ENCODE results near the gene SULT1A2.
A peak's percentile ranks its signal among the peaks of the same experiment; 100 is the strongest.
"Not testable (repeated sequence)": the region's sequence is repeated elsewhere in the genome, so short reads cannot be mapped to it uniquely, and the experiment has no call there.

SULT1A2 gene

DNA sequence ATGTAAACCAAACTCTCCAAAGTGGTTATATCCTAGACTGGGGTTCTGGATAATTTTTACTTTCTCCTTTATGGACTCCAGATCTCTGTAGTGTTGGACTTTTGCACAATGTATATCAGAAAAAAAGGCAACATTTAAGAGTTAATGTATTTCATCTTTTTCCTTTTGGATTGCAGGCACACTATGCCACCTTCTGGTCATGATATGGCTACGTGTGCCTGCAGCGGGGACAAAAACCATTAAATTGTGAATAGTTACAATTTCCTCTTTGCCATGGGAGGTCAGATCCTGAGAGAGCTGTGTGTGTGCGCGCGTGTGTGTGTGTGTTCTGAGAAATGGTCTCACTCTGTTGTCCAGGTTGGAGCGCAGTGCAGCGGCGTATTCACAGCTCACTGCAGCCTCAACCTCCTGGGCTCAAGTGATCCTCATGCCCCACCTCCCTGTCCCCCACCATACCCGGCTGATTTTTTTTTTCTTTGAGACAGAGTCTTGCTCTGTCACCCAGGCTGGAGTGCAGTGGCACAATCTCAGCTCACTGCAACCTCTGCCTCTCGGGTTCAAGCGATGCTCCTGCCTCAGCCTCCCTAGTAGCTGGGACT lies 47.5 kb downstream of the SULT1A2 start:
- peaks cover under 1% of the 10 kb centered on the region for H3K79me2 ChIP-seq (ENCODE audit: low read length)
- H3K9me2 ChIP-seq (replicated peaks; ENCODE audit: insufficient read depth, low read length): no peaks in the 10 kb centered on the region
- peak; percentile 41 for DNase-seq
- H3K36me3 ChIP-seq (replicated peaks; ENCODE audit: insufficient read depth, low read length): no peaks in the 10 kb centered on the region
- no peaks in the 10 kb centered on the region for H4K20me1 ChIP-seq (ENCODE audit: insufficient read depth, low read length)
- no peak overlapping the region for H3K9ac ChIP-seq (ENCODE audit: low read length)
- H2AFZ ChIP-seq (ENCODE audit: low read length): no peak overlapping the region
- H3K9me3 ChIP-seq (replicated peaks; ENCODE audit: insufficient read depth, low read length): no peaks in the 10 kb centered on the region
- TF ChIP-seq, protein P1, sequence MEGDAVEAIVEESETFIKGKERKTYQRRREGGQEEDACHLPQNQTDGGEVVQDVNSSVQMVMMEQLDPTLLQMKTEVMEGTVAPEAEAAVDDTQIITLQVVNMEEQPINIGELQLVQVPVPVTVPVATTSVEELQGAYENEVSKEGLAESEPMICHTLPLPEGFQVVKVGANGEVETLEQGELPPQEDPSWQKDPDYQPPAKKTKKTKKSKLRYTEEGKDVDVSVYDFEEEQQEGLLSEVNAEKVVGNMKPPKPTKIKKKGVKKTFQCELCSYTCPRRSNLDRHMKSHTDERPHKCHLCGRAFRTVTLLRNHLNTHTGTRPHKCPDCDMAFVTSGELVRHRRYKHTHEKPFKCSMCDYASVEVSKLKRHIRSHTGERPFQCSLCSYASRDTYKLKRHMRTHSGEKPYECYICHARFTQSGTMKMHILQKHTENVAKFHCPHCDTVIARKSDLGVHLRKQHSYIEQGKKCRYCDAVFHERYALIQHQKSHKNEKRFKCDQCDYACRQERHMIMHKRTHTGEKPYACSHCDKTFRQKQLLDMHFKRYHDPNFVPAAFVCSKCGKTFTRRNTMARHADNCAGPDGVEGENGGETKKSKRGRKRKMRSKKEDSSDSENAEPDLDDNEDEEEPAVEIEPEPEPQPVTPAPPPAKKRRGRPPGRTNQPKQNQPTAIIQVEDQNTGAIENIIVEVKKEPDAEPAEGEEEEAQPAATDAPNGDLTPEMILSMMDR (IDR thresholded peaks at IDR 0.05; ENCODE audit: low read length): peak; percentile 46
- no peak for TF ChIP-seq EZH2 (optimal IDR thresholded peaks at IDR 0.05; ENCODE audit: low read depth, low read length)
- H3K27ac ChIP-seq (ENCODE audit: low read length): no peak overlapping the region
- H3K27me3 ChIP-seq (replicated peaks; ENCODE audit: insufficient read depth, low read length): 0 out of 2 replicates have a peak, but pooled peaks cover 8% of the 10 kb centered on the region
- no peak overlapping the region for H3K4me2 ChIP-seq (ENCODE audit: low read depth, low read length)
- no peaks in the 10 kb centered on the region for H3F3A ChIP-seq (ENCODE audit: insufficient read depth, low read length)
- no peaks in the 10 kb centered on the region for H3K4me1 ChIP-seq (ENCODE audit: low read length)
- H3K4me3 ChIP-seq (ENCODE audit: low read length): no peak overlapping the region

DNA sequence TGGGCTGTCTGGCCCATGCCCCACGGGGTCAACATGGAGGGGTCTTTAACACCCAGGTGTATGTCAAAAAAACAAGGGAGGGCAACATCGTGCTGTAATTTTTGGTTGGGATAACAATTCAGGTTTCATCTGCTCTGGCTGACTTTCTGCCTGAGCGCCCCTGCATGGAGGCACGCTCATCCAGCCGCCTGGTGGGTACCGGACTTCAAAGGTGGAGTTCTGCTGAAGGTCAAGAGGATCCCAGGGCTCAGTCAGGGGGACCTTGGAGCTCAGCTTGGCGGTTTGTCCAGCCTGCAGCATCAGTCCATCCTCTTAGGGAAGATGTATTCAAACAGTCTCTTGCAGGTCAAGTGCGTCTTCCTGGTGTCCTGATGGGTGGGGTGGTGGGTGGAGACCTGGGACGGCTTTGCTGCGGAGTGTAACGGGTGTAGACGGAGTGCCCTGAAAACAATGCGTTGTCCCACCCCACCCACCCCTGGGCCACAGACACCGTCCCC lies 48.5 kb downstream of the SULT1A2 start:
- H3K9me3 ChIP-seq (replicated peaks; ENCODE audit: insufficient read depth, low read length): no peaks in the 10 kb centered on the region
- H3K27me3 ChIP-seq (replicated peaks; ENCODE audit: insufficient read depth, low read length): 0 out of 2 replicates have a peak, but pooled peaks cover 8% of the 10 kb centered on the region
- H3K4me3 ChIP-seq (ENCODE audit: low read length): no peak overlapping the region
- no peak overlapping the region for H3K27ac ChIP-seq (ENCODE audit: low read length)
- H2AFZ ChIP-seq (ENCODE audit: low read length): no peak overlapping the region
- H3F3A ChIP-seq (ENCODE audit: insufficient read depth, low read length): no peaks in the 10 kb centered on the region
- H3K4me1 ChIP-seq (ENCODE audit: low read length): no peaks in the 10 kb centered on the region
- TF ChIP-seq EZH2 (optimal IDR thresholded peaks at IDR 0.05; ENCODE audit: low read depth, low read length) (no peak), EZH2phosphoT487 (IDR thresholded peaks at IDR 0.05; ENCODE audit: low read length) (no peak)
- TF ChIP-seq, protein P1 (IDR thresholded peaks at IDR 0.05; ENCODE audit: low read length): no peak
- H3K36me3 ChIP-seq (replicated peaks; ENCODE audit: insufficient read depth, low read length): no peaks in the 10 kb centered on the region
- H3K79me2 ChIP-seq (ENCODE audit: low read length): no peaks in the 10 kb centered on the region
- no peaks in the 10 kb centered on the region for H4K20me1 ChIP-seq (ENCODE audit: insufficient read depth, low read length)
- no peaks in the 10 kb centered on the region for H3K9me2 ChIP-seq (replicated peaks; ENCODE audit: insufficient read depth, low read length)
- no peak for DNase-seq
- H3K9ac ChIP-seq (ENCODE audit: low read length): no peak overlapping the region
- no peak overlapping the region for H3K4me2 ChIP-seq (ENCODE audit: low read depth, low read length)

DNA sequence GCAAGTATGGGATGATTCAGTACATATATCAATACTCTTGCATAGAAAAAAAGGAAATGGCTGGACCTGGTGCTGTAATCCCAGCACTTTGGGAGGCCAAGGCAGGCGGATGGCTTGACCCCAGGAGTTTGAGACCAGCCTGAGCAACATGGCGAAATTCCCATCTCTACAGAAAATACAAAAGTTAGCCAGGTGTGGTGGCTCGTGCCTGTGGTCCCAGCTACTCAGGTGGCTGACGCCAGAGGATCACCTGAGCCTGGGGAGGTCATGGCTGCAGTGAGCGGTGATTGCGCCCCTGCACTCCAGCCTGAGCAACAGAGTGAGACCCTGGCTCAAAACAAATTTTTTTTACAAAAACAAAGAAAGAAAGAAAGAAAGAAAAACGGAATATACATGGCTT lies 50.2 kb downstream of the SULT1A2 start:
- TF ChIP-seq, protein P1 (IDR thresholded peaks at IDR 0.05; ENCODE audit: low read length): no peak
- no peak for TF ChIP-seq EZH2phosphoT487 (IDR thresholded peaks at IDR 0.05; ENCODE audit: low read length)
- TF ChIP-seq EZH2 (optimal IDR thresholded peaks at IDR 0.05; ENCODE audit: low read depth, low read length): no peak
- no peaks in the 10 kb centered on the region for H3K4me1 ChIP-seq (ENCODE audit: low read length)
- no peak overlapping the region for H3K4me3 ChIP-seq (ENCODE audit: low read length)
- 0 out of 2 replicates have a peak, but pooled peaks cover 8% of the 10 kb centered on the region for H3K27me3 ChIP-seq (replicated peaks; ENCODE audit: insufficient read depth, low read length)
- no peak overlapping the region for H3K4me2 ChIP-seq (ENCODE audit: low read depth, low read length)
- no peaks in the 10 kb centered on the region for H3K79me2 ChIP-seq (ENCODE audit: low read length)
- no peaks in the 10 kb centered on the region for H3F3A ChIP-seq (ENCODE audit: insufficient read depth, low read length)
- no peaks in the 10 kb centered on the region for H3K9me2 ChIP-seq (replicated peaks; ENCODE audit: insufficient read depth, low read length)
- H3K9ac ChIP-seq (ENCODE audit: low read length): no peak overlapping the region
- no peaks in the 10 kb centered on the region for H4K20me1 ChIP-seq (ENCODE audit: insufficient read depth, low read length)
- no peaks in the 10 kb centered on the region for H3K9me3 ChIP-seq (replicated peaks; ENCODE audit: insufficient read depth, low read length)
- no peak overlapping the region for H3K27ac ChIP-seq (ENCODE audit: low read length)
- DNase-seq: no peak
- no peak overlapping the region for H2AFZ ChIP-seq (ENCODE audit: low read length)
- H3K36me3 ChIP-seq (replicated peaks; ENCODE audit: insufficient read depth, low read length): no peaks in the 10 kb centered on the region

DNA sequence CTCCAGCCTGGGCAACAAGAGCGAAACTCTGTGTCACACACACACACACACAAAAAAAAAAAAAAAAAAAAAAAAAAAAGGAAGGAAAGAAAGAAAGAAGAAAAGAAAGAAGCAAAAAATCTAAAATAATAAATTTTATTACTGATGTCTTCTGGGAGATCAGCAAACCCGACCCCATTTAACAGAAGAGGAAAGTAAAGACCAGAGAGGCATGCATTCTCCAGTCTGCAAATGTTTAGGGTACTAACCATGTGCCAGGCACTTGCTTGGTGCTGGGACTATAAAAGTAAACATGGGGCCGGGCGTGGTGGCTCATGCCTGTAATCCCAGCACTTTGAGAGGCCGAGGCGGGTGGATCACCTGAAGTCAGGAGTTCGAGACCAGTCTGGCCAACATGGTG lies 50.9 kb downstream of the SULT1A2 start:
- H3K79me2 ChIP-seq (ENCODE audit: low read length); H3K9me3 ChIP-seq (replicated peaks; ENCODE audit: insufficient read depth, low read length); H3K4me3 ChIP-seq (ENCODE audit: low read length); H4K20me1 ChIP-seq (ENCODE audit: insufficient read depth, low read length); DNase-seq; H3F3A ChIP-seq (ENCODE audit: insufficient read depth, low read length); H3K36me3 ChIP-seq (replicated peaks; ENCODE audit: insufficient read depth, low read length); H3K9ac ChIP-seq (ENCODE audit: low read length); H3K9me2 ChIP-seq (replicated peaks; ENCODE audit: insufficient read depth, low read length); H2AFZ ChIP-seq (ENCODE audit: low read length); H3K27ac ChIP-seq (ENCODE audit: low read length); H3K27me3 ChIP-seq (replicated peaks; ENCODE audit: insufficient read depth, low read length); H3K4me1 ChIP-seq (ENCODE audit: low read length); H3K4me2 ChIP-seq (ENCODE audit: low read depth, low read length): not testable (repeated sequence)
